GM13976 (cell line): Measurements from ENCODE around the gene KLF13.

Experiments
- DNase-seq: peaks from one replicate; pipeline ENCODE4 v3.0.0; 2012; ENCODE audit warnings: low spot score
- in situ Hi-C: fragments of 300-500 bp; cut with MboI; formaldehyde crosslinking; loops from one replicate; pipeline ENCODE4 v1.12.0; 2022; ENCODE audit warnings: low sequenced_read_pairs, mixed read lengths, inconsistent platforms; ENCODE audit not compliant: unreplicated experiment
- TF ChIP-seq, protein P1 (sequence below): IDR thresholded peaks from 2 replicates; pipeline ENCODE4 v1.5.1; 2012; ENCODE audit warnings: borderline replicate concordance, mild to moderate bottlenecking; ENCODE audit not compliant: insufficient read depth; ENCODE audit errors: extremely low read depth, missing control alignments, control extremely low read depth

KLF13 gene

DNA sequence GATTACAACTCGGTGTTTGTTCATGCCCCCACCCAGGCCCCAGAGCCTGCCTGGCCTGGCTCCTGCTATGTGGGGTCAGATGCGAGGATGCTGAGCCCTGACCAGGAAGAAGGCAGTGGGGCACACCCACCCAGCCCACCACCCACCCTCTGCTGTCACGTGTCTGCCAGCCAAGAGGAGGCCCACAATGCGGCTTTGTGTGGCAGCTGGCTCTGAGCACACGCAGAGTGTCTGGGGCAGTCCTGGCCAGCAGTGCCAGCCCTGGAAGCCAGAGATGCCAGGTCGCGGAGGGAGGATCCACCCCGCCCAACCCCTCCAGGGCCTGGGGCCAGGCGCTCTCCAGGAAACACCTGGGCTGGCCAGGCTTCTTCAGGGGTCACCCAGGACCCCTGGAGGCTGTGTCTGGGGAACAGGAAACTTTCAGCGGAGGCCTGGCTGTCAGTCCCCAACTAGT, 26.4 kb upstream of the KLF13 start:
- TF ChIP-seq, protein P1, sequence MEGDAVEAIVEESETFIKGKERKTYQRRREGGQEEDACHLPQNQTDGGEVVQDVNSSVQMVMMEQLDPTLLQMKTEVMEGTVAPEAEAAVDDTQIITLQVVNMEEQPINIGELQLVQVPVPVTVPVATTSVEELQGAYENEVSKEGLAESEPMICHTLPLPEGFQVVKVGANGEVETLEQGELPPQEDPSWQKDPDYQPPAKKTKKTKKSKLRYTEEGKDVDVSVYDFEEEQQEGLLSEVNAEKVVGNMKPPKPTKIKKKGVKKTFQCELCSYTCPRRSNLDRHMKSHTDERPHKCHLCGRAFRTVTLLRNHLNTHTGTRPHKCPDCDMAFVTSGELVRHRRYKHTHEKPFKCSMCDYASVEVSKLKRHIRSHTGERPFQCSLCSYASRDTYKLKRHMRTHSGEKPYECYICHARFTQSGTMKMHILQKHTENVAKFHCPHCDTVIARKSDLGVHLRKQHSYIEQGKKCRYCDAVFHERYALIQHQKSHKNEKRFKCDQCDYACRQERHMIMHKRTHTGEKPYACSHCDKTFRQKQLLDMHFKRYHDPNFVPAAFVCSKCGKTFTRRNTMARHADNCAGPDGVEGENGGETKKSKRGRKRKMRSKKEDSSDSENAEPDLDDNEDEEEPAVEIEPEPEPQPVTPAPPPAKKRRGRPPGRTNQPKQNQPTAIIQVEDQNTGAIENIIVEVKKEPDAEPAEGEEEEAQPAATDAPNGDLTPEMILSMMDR: no peak
- in situ Hi-C loops: no loop called here
- DNase-seq: no peak

DNA sequence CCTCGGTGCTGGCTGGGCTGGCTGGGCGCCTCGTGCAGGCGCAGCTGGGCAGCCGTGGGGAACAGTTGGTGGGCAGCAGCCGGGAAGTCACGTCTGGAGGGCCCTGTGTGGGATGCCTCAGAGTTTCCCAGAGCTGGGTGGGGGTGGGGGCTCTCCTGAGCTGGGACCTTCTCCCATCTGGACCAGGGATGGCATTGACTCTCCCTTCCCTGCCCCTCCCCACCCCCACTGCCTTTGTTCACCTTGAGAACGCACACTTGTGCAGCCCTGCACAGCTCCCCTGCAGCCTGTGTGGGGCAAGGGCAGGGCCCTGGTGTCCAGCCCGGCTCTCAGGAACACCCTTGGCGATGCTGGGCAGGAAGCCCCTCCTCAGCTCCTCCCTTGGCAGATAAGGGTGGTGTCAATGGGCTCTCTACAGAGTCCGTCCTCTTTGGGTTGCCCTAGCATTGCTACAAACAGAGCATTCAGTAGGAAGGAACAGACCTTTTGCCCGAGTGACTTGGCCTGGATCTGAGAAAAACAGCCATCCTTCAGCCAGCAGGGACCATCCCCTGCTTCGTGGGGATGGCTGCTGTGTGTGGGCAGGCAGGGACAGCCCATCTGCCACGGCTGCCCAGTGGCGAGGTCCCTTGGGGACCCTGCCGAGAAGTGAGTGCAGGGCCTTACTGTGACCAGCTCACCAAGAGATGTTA, 25.5 kb upstream of the KLF13 start:
- DNase-seq: no peak
- in situ Hi-C loops: no loop called here

DNA sequence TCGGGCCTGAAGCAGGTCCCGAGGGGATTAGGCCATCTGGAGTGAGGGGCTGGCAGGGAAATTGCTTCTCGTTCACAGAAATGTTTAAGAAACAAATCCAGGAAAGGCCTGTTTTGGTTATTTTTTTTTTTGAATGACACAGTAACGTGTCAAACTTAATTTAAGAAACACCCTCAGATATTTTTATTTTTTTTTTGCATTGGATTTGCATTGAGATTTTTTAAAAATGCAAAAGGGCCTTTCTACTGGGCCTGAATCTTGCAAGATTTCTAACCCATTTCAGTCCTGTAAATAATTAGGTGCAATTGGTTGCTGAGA, 25.0 kb upstream of the KLF13 start:
- in situ Hi-C loops: no loop called here
- DNase-seq: no peak
- TF ChIP-seq, protein P1: no peak

More for the DNA sequence above, 25.5 kb upstream of the KLF13 start:
- TF ChIP-seq, protein P1: no peak

DNA sequence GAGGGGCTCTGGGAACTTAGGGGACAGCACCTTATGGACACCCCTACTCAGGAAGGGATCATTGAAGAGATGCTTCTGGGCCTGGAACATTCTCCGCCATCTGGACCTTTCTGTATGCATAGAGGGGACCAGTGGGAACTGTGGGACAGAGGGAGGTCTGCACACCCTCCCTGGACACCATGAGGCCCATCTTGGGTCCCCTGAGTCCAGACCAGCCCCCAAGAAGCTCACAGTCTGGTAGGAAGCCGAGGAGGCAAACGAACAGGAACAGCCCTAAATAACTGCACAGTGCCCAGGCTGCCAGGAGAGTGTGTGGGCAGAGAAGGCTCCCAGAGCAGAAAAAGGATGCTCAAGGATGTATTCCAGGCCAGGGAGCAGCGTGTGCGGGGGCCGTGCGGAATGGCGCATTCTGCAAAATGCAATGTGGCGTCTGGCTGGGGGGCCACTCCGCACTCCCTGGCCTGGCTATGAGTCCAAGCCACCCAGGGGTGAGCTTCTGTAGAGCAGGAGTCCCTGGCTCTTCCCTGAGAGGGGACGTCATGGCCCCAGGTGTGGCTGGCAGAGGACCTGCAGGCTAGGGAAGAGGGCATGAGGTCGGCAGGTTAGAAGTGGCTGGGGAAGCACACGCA, 24.5 kb upstream of the KLF13 start:
- TF ChIP-seq, protein P1: no peak
- no peak for DNase-seq
- in situ Hi-C loops: no loop called here

DNA sequence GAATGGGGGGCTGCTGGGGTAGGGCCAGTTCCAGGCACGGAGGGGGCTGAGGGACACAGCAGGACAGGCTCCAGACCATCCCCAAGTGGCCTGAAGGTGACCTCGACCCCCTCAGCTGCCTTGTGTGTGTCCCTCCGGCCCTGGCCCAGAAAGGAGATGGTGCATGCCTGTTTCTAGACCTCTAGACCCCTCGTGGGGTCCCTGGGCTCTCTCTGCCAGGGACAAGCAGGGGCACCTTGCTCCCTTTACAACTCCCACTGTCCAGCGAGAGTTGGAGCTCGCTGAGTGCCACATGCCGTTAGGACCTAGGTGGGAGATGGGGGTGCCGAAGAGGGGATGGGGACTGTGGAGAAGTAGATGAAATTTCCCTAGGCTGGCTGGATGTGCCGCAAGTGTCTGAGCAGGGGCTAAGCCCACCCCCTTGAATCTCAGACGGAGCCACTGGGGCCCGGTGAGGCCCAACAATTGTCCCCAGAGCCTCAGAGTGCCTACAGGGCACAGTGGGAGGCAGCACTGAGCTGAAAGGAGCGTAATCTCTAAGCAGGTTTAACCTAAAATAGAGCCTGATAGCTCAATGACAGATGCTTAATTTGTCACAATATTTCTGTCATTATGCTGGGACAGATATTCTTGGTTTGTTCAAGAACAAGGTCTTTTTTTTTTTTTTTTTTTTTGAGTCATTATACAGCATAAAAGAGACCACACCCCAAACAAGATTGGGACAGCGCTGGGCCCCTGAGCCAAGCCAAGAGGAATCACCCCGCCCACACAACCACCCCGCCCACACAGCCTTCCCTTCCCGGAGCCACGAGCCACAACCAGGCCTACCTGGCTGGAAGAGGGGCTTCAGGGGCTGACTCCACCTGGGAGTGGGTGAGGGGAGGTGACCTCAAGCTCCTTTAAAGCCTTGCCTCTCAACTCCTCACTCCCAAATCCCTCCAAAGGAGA, 23.6 kb upstream of the KLF13 start:
- in situ Hi-C loops: no loop called here
- DNase-seq: peak; percentile 72
- TF ChIP-seq, protein P1: no peak
